Keratinocyte (primary cell): ENCODE data around the gene ALDOA. TPM values are rescaled to one million over a fixed set of nuclear protein-coding genes. Genes with fewer than 3 reads are reported as not detected.

Experiments used
- DNase-seq: peaks from one replicate; pipeline ENCODE4 v3.0.0-alpha.2; 2011; ENCODE audit warnings: low read depth, missing footprints, low spot score
- FAIRE-seq: peaks from 2 replicates; lab custom pipeline; 2011; peaks lifted over from hg19 to GRCh38; lab: Jason Lieb, UNC
- H2AFZ ChIP-seq: 2 replicates; pipeline ENCODE4 v1.6.0; 2012; ENCODE audit warnings: low read length, control low read depth, inconsistent platforms; ENCODE audit not compliant: control insufficient read depth
- H3K27ac ChIP-seq: 2 replicates; pipeline ENCODE4 v1.5.1; 2011; ENCODE audit warnings: low read length; ENCODE audit not compliant: control insufficient read depth, insufficient read depth
- H3K27me3 ChIP-seq: 3 replicates; pipeline ENCODE4 v1.6.0; 2011; ENCODE audit warnings: low read length; ENCODE audit not compliant: control insufficient read depth, insufficient read depth; ENCODE audit errors: extremely low read depth
- H3K36me3 ChIP-seq, 2 experiments: 2 replicates in 1 of 2; 3 replicates in 1 of 2; pipeline ENCODE4 v1.5.1; 2011; ENCODE audit warnings: low read length in 2 of 2, mild to moderate bottlenecking in 1 of 2; ENCODE audit not compliant: control insufficient read depth in 2 of 2, insufficient read depth in 2 of 2; ENCODE audit errors: extremely low read depth in 1 of 2
- H3K4me1 ChIP-seq: 3 replicates; pipeline ENCODE4 v1.5.1; 2011; ENCODE audit warnings: low read length; ENCODE audit not compliant: control insufficient read depth, insufficient read depth; ENCODE audit errors: extremely low read depth
- H3K4me2 ChIP-seq: 3 replicates; pipeline ENCODE4 v1.6.0; 2011; ENCODE audit warnings: low read depth, low read length; ENCODE audit not compliant: control insufficient read depth, insufficient read depth; ENCODE audit errors: extremely low read depth
- H3K4me3 ChIP-seq, 3 experiments: fragments of 200-600 bp in 1 of 3; sonication (generic) in 1 of 3; 2 replicates in 2 of 3; 3 replicates in 1 of 3; pipeline ENCODE4 v1.5.1; 2011 to 2016; ENCODE audit warnings: low read length in 3 of 3, mild to moderate bottlenecking in 3 of 3, control low read depth in 2 of 3, inconsistent platforms in 1 of 3, low read depth in 1 of 3, mixed read lengths in 1 of 3, mixed run types in 1 of 3, moderate library complexity in 1 of 3; ENCODE audit not compliant: control insufficient read depth in 2 of 3, insufficient read depth in 2 of 3; ENCODE audit errors: extremely low read depth in 1 of 3
- H3K79me2 ChIP-seq: 2 replicates; pipeline ENCODE4 v1.6.0; 2012; ENCODE audit warnings: low read length; ENCODE audit not compliant: control insufficient read depth, insufficient read depth
- H3K9ac ChIP-seq: 3 replicates; pipeline ENCODE4 v1.6.0; 2011; ENCODE audit warnings: low read length; ENCODE audit not compliant: control insufficient read depth, insufficient read depth; ENCODE audit errors: extremely low read depth
- H3K9me1 ChIP-seq: 3 replicates; pipeline ENCODE4 v1.6.0; 2011; ENCODE audit warnings: low read length; ENCODE audit not compliant: control insufficient read depth, insufficient read depth; ENCODE audit errors: extremely low read depth
- H3K9me3 ChIP-seq: 2 replicates; pipeline ENCODE4 v1.5.1; 2012; ENCODE audit warnings: low read depth, low read length; ENCODE audit not compliant: control insufficient read depth
- H4K20me1 ChIP-seq: 3 replicates; pipeline ENCODE4 v1.6.0; 2011; ENCODE audit warnings: low read length; ENCODE audit not compliant: control insufficient read depth, insufficient read depth; ENCODE audit errors: extremely low read depth
- EZH2 ChIP-seq: IDR thresholded peaks from one replicate; pipeline ENCODE4 v1.6.1; 2012; ENCODE audit warnings: inconsistent platforms, mild to moderate bottlenecking, low read length, moderate library complexity
- dilution Hi-C: fragments of 300-500 bp; cut with MboI; formaldehyde crosslinking; loops from one replicate; pipeline ENCODE4 v1.7.0; 2020; ENCODE audit warnings: low sequenced_read_pairs; ENCODE audit not compliant: extremely low pct_ligation_motif_present
- polyA plus RNA-seq, 5 experiments: library from polyadenylated mRNA; depleted of rRNA in 3 of 5; stranded (reverse) in 3 of 5; stranded (forward) in 1 of 5; unstranded in 1 of 5; fragments of >200 nt; gene quantifications; 1 replicate in 1 of 5; 2 replicates in 3 of 5; 3 replicates in 1 of 5; pipeline versions ENCODE4 v1.2.1 to v1.2.3, GENCODE V29; 2011 to 2012; ENCODE audit warnings: missing spikeins in 2 of 5, low read depth in 1 of 5, low replicate concordance in 1 of 5
- TF ChIP-seq, protein P1 (sequence below), 3 experiments: IDR thresholded peaks in 1 of 3; conservative IDR thresholded peaks in 1 of 3; optimal IDR thresholded peaks in 1 of 3; 2 replicates in 2 of 3; 3 replicates in 1 of 3; pipeline versions ENCODE3 to v1.5.1; 2011; ENCODE audit warnings: low read length in 3 of 3, mild to moderate bottlenecking in 3 of 3, moderate library complexity in 2 of 3, control low read depth in 1 of 3, inconsistent platforms in 1 of 3; ENCODE audit not compliant: insufficient read depth in 2 of 3; ENCODE audit errors: extremely low read depth in 1 of 3

Gene ALDOA
- polyA plus RNA-seq, 1 donor (not counting 4 experiments of a cell fraction or from before 2014, with no cell fraction given) = 800 TPM

DNA sequence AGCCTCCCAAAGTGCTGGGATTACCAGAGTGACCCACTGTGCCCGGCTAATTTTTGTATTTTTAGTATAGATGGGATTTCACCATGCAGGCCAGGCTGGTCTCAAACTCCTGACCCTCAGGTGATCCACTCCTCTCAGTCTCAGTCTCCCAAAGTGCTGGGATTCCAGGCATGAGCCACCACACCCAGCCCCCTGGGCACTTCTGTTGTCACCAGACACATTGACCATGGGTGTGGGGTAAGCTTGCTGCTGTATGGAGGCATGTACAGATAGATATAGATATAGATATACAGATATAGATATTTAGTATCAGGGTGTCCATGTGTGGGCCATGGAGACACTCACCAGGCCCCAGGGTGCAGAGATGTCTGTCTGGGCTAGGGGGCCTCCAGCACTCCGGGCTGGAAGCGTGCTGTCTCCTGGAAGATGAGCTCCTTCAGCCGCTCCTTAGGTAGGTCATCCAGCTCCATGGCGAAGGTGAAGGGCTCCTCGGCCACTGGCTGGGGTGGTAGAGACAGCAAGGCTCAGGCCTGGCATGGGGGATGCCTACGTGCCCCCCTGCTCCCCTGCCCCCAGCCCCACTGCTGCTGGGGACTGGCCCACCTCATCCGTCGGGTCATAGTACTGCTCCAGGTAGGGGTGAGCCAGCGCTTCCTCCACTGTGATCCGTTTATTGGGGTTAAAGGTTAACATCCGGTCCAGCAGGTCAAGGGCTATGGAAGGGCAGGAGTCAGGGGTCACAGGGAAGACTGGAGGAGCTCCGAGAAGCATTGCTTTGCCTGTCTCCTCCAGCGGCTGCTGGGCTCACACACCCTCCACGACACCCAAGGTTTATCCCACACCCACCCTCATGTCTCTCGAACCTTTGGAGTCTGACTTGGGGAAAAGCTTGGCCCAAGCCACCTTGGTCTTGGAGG, 51.0 kb downstream of the ALDOA start:
- TF ChIP-seq EZH2 = no peak
- TF ChIP-seq, protein P1, sequence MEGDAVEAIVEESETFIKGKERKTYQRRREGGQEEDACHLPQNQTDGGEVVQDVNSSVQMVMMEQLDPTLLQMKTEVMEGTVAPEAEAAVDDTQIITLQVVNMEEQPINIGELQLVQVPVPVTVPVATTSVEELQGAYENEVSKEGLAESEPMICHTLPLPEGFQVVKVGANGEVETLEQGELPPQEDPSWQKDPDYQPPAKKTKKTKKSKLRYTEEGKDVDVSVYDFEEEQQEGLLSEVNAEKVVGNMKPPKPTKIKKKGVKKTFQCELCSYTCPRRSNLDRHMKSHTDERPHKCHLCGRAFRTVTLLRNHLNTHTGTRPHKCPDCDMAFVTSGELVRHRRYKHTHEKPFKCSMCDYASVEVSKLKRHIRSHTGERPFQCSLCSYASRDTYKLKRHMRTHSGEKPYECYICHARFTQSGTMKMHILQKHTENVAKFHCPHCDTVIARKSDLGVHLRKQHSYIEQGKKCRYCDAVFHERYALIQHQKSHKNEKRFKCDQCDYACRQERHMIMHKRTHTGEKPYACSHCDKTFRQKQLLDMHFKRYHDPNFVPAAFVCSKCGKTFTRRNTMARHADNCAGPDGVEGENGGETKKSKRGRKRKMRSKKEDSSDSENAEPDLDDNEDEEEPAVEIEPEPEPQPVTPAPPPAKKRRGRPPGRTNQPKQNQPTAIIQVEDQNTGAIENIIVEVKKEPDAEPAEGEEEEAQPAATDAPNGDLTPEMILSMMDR (optimal IDR thresholded peaks at IDR 0.05 in 1 of 3, IDR thresholded peaks at IDR 0.05 in 1 of 3, conservative IDR thresholded peaks at IDR 0.05 in 1 of 3; ENCODE audit: extremely low read depth in 1 of 3, insufficient read depth in 2 of 3, low read length in 3 of 3) = no peak
- no peak overlapping the region for H3K4me3 ChIP-seq
- H3K9ac ChIP-seq = no peak overlapping the region
- H3K79me2 ChIP-seq = no peaks in the 10 kb centered on the region
- no peaks in the 10 kb centered on the region for H3K9me3 ChIP-seq
- H3K9me1 ChIP-seq = no peaks in the 10 kb centered on the region
- FAIRE-seq (no peak), DNase-seq (no peak)
- H4K20me1 ChIP-seq = no peaks in the 10 kb centered on the region
- peaks cover 10% of the 10 kb centered on the region for H3K4me1 ChIP-seq
- peaks cover 0 to 7% of the 10 kb centered on the region in 2 experiments for H3K36me3 ChIP-seq
- dilution Hi-C loops = no loop called here
- no peak overlapping the region for H2AFZ ChIP-seq
- H3K27me3 ChIP-seq = no peaks in the 10 kb centered on the region
- H3K4me2 ChIP-seq = no peak overlapping the region
- no peak overlapping the region for H3K27ac ChIP-seq

DNA sequence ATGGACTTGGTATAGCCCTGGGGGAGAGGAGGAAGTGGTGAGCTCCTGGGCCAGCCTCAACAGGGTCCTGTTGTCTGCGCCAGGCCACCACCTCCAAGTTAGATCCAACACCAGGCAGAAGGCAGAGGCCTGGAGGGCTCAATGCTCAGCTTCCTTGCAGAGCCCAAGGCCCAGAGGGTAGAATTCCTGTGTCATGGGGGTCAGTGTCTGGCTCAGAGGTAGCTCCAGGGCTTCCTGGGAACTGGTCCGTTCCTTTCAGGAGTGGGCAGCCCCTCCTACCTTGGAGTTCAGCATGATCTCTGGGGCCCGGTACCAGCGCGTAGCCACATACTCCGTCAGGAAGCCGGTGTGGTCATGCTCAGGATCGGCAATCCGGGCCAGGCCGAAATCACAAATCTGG, 52.2 kb downstream of the ALDOA start:
- no peak for TF ChIP-seq EZH2
- H3K9me3 ChIP-seq = no peaks in the 10 kb centered on the region
- no peak overlapping the region for H3K27ac ChIP-seq
- no peak overlapping the region for H3K4me3 ChIP-seq
- H3K79me2 ChIP-seq = no peaks in the 10 kb centered on the region
- dilution Hi-C loops = no loop called here
- no peaks in the 10 kb centered on the region for H4K20me1 ChIP-seq
- H3K9ac ChIP-seq = no peak overlapping the region
- no peak overlapping the region for H3K4me2 ChIP-seq
- no peaks in the 10 kb centered on the region for H3K27me3 ChIP-seq
- peaks cover 0 to 4% of the 10 kb centered on the region in 2 experiments for H3K36me3 ChIP-seq
- H3K9me1 ChIP-seq = no peaks in the 10 kb centered on the region
- H3K4me1 ChIP-seq = peaks cover 10% of the 10 kb centered on the region
- FAIRE-seq = no peak
- no peak for DNase-seq
- H2AFZ ChIP-seq = no peak overlapping the region
